Fibroblast of lung (primary cell): ENCODE results near the gene SLC45A1. TPM values are rescaled to one million over a fixed set of nuclear protein-coding genes. Genes with fewer than 3 reads are reported as not detected.
"Not testable (repeated sequence)": the region's sequence is repeated elsewhere in the genome, so short reads cannot be mapped to it uniquely, and the experiment has no call there.

ENCODE experiments used
- DNase-seq, 2 donors: peaks; one replicate each; pipeline versions ENCODE4 v3.0.0 to v3.0.0-alpha.2; 2010; ENCODE audit warnings: low read depth in 2 of 2
- H2AFZ ChIP-seq: 2 replicates; pipeline ENCODE4 v1.5.1; 2012; ENCODE audit warnings: low read length, control low read depth, inconsistent platforms
- H3K27ac ChIP-seq: 2 replicates; pipeline ENCODE4 v1.5.1; 2011; ENCODE audit warnings: low read length, control low read depth; ENCODE audit not compliant: insufficient read depth
- H3K27me3 ChIP-seq: 2 replicates; pipeline ENCODE4 v1.5.1; 2011; ENCODE audit warnings: mild to moderate bottlenecking, low read length; ENCODE audit not compliant: control insufficient read depth, insufficient read depth
- H3K36me3 ChIP-seq: 2 replicates; pipeline ENCODE4 v1.5.1; 2011; ENCODE audit warnings: low read length; ENCODE audit not compliant: control insufficient read depth, insufficient read depth
- H3K4me1 ChIP-seq: 2 replicates; pipeline ENCODE4 v1.5.1; 2011; ENCODE audit warnings: low read length; ENCODE audit not compliant: control insufficient read depth, insufficient read depth; ENCODE audit errors: extremely low read depth
- H3K4me2 ChIP-seq: 2 replicates; pipeline ENCODE4 v1.5.1; 2011; ENCODE audit warnings: low read length, control low read depth; ENCODE audit not compliant: insufficient read depth; ENCODE audit errors: extremely low read depth
- H3K4me3 ChIP-seq, 4 experiments: fragments of 200-600 bp in 1 of 4; sonication (generic) in 1 of 4; replicated peaks in 1 of 4; 2 replicates each; pipeline ENCODE4 v1.5.1; 2011 to 2016; ENCODE audit warnings: low read length in 4 of 4, low read depth in 3 of 4, mild to moderate bottlenecking in 3 of 4, control low read depth in 2 of 4, inconsistent platforms in 1 of 4, mixed read lengths in 1 of 4; ENCODE audit not compliant: insufficient read depth in 1 of 4; ENCODE audit errors: control extremely low read depth in 1 of 4
- H3K79me2 ChIP-seq: 2 replicates; pipeline ENCODE4 v1.5.1; 2012; ENCODE audit warnings: mild to moderate bottlenecking, low read length, inconsistent platforms; ENCODE audit not compliant: control insufficient read depth, insufficient read depth
- H3K9ac ChIP-seq: 2 replicates; pipeline ENCODE4 v1.5.1; 2011; ENCODE audit warnings: mild to moderate bottlenecking, low read length, control low read depth; ENCODE audit not compliant: insufficient read depth
- H3K9me3 ChIP-seq: 2 replicates; pipeline ENCODE4 v1.5.1; 2012; ENCODE audit warnings: low read depth, low read length; ENCODE audit not compliant: control insufficient read depth, insufficient read depth
- H4K20me1 ChIP-seq: 2 replicates; pipeline ENCODE4 v1.5.1; 2011; ENCODE audit warnings: low read length; ENCODE audit not compliant: control insufficient read depth, insufficient read depth; ENCODE audit errors: extremely low read depth
- CTCF ChIP-seq, 2 donors: IDR thresholded peaks in 1 of 2; conservative IDR thresholded peaks in 1 of 2; 1 replicate in 1 of 2; 2 replicates in 1 of 2; pipeline ENCODE4 v1.5.1; 2011 to 2012; ENCODE audit warnings: low read length in 2 of 2, control low read depth in 1 of 2, inconsistent platforms in 1 of 2, low read depth in 1 of 2, mild to moderate bottlenecking in 1 of 2
- EZH2 ChIP-seq: IDR thresholded peaks from 2 replicates; pipeline ENCODE4 v1.5.1; 2012; ENCODE audit warnings: low read length, control low read depth, mild to moderate bottlenecking; ENCODE audit errors: missing control alignments
- polyA plus RNA-seq, 2 donors: library from polyadenylated mRNA; depleted of rRNA in 1 of 2; stranded (reverse) in 1 of 2; unstranded in 1 of 2; fragments of >200 nt; gene quantifications; 2 replicates each; pipeline ENCODE4 v1.2.1, GENCODE V29; 2011 to 2012; ENCODE audit warnings: missing spikeins in 1 of 2
- total RNA-seq: library from RNA; depleted of rRNA; stranded (reverse); fragments of >200 nt; gene quantifications from 2 replicates; pipeline ENCODE4 v1.2.1, GENCODE V29; 2014

Gene SLC45A1
- total and polyA plus RNA-seq, 2 donors (not counting 1 experiment from before 2014, with no cell fraction given), result 2.1 to 2.6 TPM

GRCh38 chr1:8276173-8276914 lies 41.6 kb upstream of the SLC45A1 start:
- Histone ChIP-seq H3K4me2 (no peak overlapping the region), H3K4me3 (no peak overlapping the region), H3K9me3 (no peaks in the 10 kb centered on the region), H2AFZ (no peak overlapping the region), H3K9ac (no peak overlapping the region), H3K79me2 (no peaks in the 10 kb centered on the region), H3K27me3 (no peaks in the 10 kb centered on the region), H3K4me1 (no peaks in the 10 kb centered on the region), H4K20me1 (no peaks in the 10 kb centered on the region), H3K36me3 (no peaks in the 10 kb centered on the region), H3K27ac (no peak overlapping the region)
- TF ChIP-seq CTCF (conservative IDR thresholded peaks at IDR 0.05 in 1 of 2, IDR thresholded peaks at IDR 0.05 in 1 of 2; ENCODE audit: low read depth in 1 of 2, low read length in 2 of 2), result no peak
- no peak for TF ChIP-seq EZH2
- DNase-seq, result no peak

- no peaks in the 10 kb centered on the region for H3K79me2 ChIP-seq
- no peaks in the 10 kb centered on the region for H3K27me3 ChIP-seq
- H3K9me3 ChIP-seq, result no peaks in the 10 kb centered on the region
- TF ChIP-seq EZH2 (no peak), CTCF (conservative IDR thresholded peaks at IDR 0.05 in 1 of 2, IDR thresholded peaks at IDR 0.05 in 1 of 2; ENCODE audit: low read depth in 1 of 2, low read length in 2 of 2) (no peak)
- H3K4me3 ChIP-seq, result no peak overlapping the region
- H2AFZ ChIP-seq, result no peak overlapping the region
- H3K36me3 ChIP-seq, result no peaks in the 10 kb centered on the region
- no peak for DNase-seq
- H4K20me1 ChIP-seq, result no peaks in the 10 kb centered on the region
- no peaks in the 10 kb centered on the region for H3K4me1 ChIP-seq
- no peak overlapping the region for H3K27ac ChIP-seq
- no peak overlapping the region for H3K4me2 ChIP-seq
- H3K9ac ChIP-seq, result no peak overlapping the region
Observed at GRCh38 chr1:8276932-8277331, 41.0 kb upstream of the SLC45A1 start.

GRCh38 chr1:8278677-8279076 lies 39.2 kb upstream of the SLC45A1 start:
- not testable (repeated sequence) for H3K79me2 ChIP-seq, H3K4me1 ChIP-seq, H3K9ac ChIP-seq, H4K20me1 ChIP-seq, H3K36me3 ChIP-seq, H2AFZ ChIP-seq, H3K27me3 ChIP-seq, H3K4me3 ChIP-seq, DNase-seq, H3K9me3 ChIP-seq, H3K4me2 ChIP-seq, H3K27ac ChIP-seq
